Measurements from ENCODE around the gene ATP5F1D. TPM values are rescaled to one million over a fixed set of nuclear protein-coding genes. Genes with fewer than 3 reads are reported as not detected.

Gene ATP5F1D
- total and polyA plus RNA-seq, 2 of the 8 experiments (the other 6 are each of a cell fraction or from before 2014, with no cell fraction given), result 174 to 249 TPM

DNA sequence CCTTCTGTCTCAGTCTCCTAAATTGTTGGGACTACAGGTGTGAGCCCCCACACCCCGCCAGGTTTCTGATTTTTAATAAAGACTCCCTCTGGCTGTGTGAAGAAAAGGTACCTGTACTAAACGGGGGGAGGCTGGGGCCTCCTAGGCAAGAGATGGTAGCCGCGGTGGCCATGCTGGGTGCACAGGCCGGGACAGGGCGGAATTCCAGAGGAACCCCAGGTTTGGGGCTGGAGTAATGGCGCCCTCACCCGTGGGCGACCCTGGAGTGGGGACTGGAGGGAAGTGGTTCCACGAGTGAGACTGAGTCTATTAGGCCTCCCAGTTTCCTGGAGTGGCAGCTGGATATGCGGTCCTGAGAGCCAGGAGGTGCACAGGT is 2.1 kb upstream of the ATP5F1D start:
- FAIRE-seq (no peak), DNase-seq (ENCODE audit: low read depth in 1 of 2, low spot score in 2 of 2) (no peak)
- Histone ChIP-seq H3K9ac (replicated peaks in 1 of 4; ENCODE audit: extremely low read depth in 1 of 4, low read depth in 3 of 4, low read length in 3 of 4) (no peak overlapping the region), H3K56ac (replicated peaks; ENCODE audit: insufficient read length, low read depth, low read length) (no peak overlapping the region), H3K4me3 (ENCODE audit: extremely low read depth in 1 of 4, insufficient read depth in 2 of 4, low read depth in 3 of 4, low read length in 4 of 4) (peak overlapping the region in 1 of 4 experiments; percentile 59; a peak in 2 of 8 replicates), H2BK20ac (ENCODE audit: low read length) (no peak overlapping the region), H3K23ac (ENCODE audit: insufficient read length) (no peak overlapping the region), H2AFZ (ENCODE audit: low read length) (no peak overlapping the region), H4K5ac (ENCODE audit: insufficient read length, low read depth, low read length) (no peak overlapping the region), H3K14ac (ENCODE audit: insufficient read length) (no peak overlapping the region), H3K4me2 (ENCODE audit: insufficient read depth in 1 of 2, low read depth in 2 of 2, low read length in 2 of 2) (peak overlapping the region; percentile 57 to 79; a peak in 3 of 4 replicates), H4K20me1 (replicated peaks in 1 of 2; ENCODE audit: control insufficient read depth in 1 of 2, insufficient read depth in 2 of 2, low read length in 2 of 2) (peaks cover 0 to 15% of the 10 kb centered on the region in 2 experiments), H2BK5ac (ENCODE audit: low read depth, low read length) (no peak overlapping the region; the same call in 1 of the 2 replicates), H3K4me1 (replicated peaks in 1 of 4; ENCODE audit: control insufficient read depth in 3 of 4, insufficient read depth in 4 of 4, low read length in 3 of 4) (peaks cover 0 to 17% (median 11%) of the 10 kb centered on the region in 4 experiments; a peak in 5 of 7 replicates), H3K23me2 (ENCODE audit: low read depth, low read length) (peaks cover 15% of the 10 kb centered on the region; the same call in 1 of the 2 replicates), H2BK15ac (ENCODE audit: low read length) (no peak overlapping the region), H3K79me1 (ENCODE audit: low read depth, low read length) (peaks cover 9% of the 10 kb centered on the region), H3K79me2 (ENCODE audit: control insufficient read depth in 1 of 2, insufficient read depth in 2 of 2, low read length in 2 of 2) (peaks cover 0 to 7% of the 10 kb centered on the region in 2 experiments; a peak in 1 of 4 replicates), H4K8ac (ENCODE audit: extremely low read depth, insufficient read depth, low read length) (no peak overlapping the region), H3K9me3 (ENCODE audit: insufficient read depth in 2 of 2, low read depth in 1 of 2, low read length in 1 of 2) (no peaks in the 10 kb centered on the region), H2BK120ac (replicated peaks; ENCODE audit: low read depth, low read length) (no peak overlapping the region), H3K27me3 (replicated peaks in 1 of 4; ENCODE audit: control insufficient read depth in 3 of 4, extremely low read depth in 1 of 4, insufficient read depth in 3 of 4, low read length in 3 of 4) (no peaks in the 10 kb centered on the region), H3K36me3 (ENCODE audit: control insufficient read depth in 2 of 4, insufficient read depth in 4 of 4, low read length in 3 of 4) (peaks cover 2 to 14% (median 3%) of the 10 kb centered on the region in 4 experiments; a peak in 5 of 8 replicates), H3K4ac (replicated peaks; ENCODE audit: insufficient read length, low read depth, low read length) (no peak overlapping the region), H3K18ac (ENCODE audit: extremely low read depth, low read length) (peak overlapping the region; percentile 48; the same call in 1 of the 2 replicates), H3K27ac (ENCODE audit: low read depth, low read length) (no peak overlapping the region), H2BK12ac (ENCODE audit: low read depth, low read length) (peak overlapping the region; percentile 27; the same call in 1 of the 2 replicates), H2AK5ac (ENCODE audit: low read depth, low read length) (no peak overlapping the region), H4K91ac (replicated peaks; ENCODE audit: insufficient read length, low read length) (peak overlapping the region; percentile 80)
- 89% methylated on average over 11 of the region's 11 CpGs; no CpG with 5 or more reads in 1 of the 2 experiments for WGBS, 2 experiments (ENCODE audit: extremely low coverage in 1 of 2, insufficient coverage in 1 of 2, insufficient read length in 1 of 2, insufficient replicate concordance in 2 of 2, low coverage in 1 of 2, low lambda C conversion rate in 2 of 2, missing lambda C conversion rate in 1 of 2)
- POLR2A ChIA-PET (ENCODE audit: partially characterized antibody), result interaction anchor here (1.8 to 10.1 kb wide), 4 partner anchors 16 to 136 kb away, joined by 5 to 355 read pairs (median 7); partner anchors contain the start of genes CIRBP and GPX4
- CTCF ChIA-PET (ENCODE audit: partially characterized antibody), result interaction anchor here (0.6 to 2.4 kb wide), 5 partner anchors 9 to 169 kb away, joined by 3 to 9 read pairs (median 3); no protein-coding TSS in a partner anchor
- no peak for TF ChIP-seq HDAC6 (IDR thresholded peaks at IDR 0.05; ENCODE audit: low read depth, low read length)

Measured in H1 (cell line).